SHP77 (cell line): ENCODE data around the gene EIF2B2.
"Not testable (repeated sequence)": the region's sequence is repeated elsewhere in the genome, so short reads cannot be mapped to it uniquely, and the experiment has no call there.

ENCODE experiments used
- DNase-seq, 2 experiments: peaks; one replicate each; lab custom pipeline; 2025; lab: John Stamatoyannopoulos, UW

EIF2B2 gene

DNA sequence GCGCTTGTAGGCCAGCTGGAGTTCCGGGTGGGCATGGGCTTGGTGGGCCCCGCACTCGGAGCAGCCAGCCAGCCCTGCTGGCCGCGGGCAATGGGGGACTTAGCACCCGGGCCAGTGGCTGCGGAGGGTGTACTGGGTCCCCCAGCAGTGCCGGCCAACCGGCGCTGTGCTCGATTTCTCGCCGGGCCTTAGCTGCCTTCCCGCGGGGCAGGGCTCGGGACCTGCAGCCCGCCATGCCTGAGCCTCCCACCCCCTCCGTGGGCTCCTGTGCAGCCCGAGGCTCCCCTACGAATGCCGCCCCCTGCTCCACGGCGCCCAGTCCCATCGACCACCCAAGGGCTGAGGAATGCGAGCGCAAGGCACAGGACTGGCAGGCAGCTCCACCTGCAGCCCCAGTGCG is 8.5 kb upstream of the EIF2B2 start:
- not testable (repeated sequence) for DNase-seq

DNA sequence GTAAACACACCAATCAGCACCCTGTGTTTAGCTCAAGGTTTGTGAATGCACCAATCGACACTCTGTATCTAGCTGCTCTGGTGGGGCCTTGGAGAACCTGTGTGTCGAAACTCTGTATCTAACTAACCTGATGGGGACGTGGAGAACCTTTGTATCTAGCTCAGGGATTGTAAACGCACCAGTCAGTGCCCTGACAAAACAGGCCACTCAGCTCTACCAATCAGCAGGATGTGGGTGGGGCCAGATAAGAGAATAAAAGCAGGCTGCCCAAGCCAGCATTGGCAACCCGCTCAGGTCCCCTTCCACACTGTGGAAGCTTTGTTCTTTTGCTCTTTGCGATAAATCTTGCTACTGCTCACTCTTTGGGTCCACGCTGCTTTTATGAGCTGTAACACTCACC is 6.9 kb upstream of the EIF2B2 start:
- DNase-seq = not testable (repeated sequence)

DNA sequence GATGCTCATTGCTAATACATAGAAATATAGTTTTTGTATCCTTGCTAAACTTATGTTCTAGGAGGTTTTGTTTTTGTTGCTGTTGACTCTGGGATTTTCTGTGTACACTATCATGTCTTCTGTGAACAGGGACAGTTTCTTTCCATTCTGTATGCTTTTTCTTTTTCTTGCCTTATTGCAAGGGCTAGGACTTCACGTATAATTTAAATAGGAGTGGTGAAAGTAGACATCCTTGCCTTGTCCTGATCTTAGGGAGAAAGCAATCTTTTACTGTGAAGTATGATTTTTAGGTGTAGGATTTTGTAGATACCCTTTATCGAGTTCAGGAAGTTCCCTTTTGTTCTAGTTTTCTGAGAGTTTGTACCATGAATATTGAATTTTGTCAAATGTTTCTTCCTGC is 1.5 kb upstream of the EIF2B2 start:
- no peak for DNase-seq

DNA sequence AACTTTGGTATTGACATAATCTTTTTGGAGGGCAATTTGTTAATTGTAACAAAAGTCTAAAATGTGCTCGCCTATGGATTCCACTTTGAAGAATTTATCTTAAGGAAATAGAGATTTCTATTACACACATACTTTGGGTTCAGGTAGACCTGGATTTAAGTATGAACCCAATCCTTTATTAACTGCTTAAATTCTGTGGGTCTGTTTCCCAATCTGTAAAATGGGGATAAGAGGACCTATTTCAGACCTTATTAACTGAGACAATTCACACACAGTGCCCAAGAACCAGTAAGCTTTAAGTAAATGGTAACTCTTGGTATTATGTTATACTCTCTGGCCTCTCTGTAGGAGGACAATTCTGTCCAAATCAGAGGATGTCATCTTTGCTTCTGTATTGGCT is 822 bp upstream of the EIF2B2 start:
- no peak for DNase-seq

DNA sequence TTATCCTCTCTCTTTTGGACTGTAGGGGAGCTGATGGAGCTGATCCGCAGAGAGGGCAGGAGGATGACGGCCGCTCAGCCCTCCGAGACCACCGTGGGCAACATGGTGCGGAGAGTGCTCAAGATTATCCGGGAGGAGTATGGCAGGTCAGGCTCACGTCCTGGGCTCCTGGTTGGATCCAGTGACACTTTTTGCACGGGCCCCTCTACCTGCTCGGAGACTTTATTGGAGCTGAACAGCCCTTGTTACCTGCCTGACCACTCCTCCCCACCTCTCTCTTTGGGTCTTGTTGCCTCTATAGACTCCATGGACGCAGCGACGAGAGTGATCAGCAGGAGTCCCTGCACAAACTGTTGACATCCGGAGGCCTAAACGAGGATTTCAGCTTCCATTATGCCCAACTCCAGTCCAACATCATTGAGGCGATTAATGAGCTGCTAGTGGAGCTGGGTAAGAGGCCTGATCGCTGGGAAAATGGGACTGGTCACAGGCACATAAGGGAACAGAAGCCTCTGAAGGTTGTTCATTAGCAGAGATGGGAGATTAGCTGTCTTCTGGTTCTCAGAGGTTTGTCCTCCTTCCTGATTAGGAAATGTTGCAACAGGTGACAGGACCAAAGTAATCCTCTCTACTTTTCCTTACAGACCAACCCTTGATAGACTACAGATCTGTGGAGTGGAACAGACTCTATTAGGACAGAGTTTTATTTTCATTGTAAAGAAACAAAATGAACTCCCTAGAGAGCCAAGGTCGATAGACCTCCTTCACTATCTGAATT is 718 bp downstream of the EIF2B2 start:
- DNase-seq = no peak

DNA sequence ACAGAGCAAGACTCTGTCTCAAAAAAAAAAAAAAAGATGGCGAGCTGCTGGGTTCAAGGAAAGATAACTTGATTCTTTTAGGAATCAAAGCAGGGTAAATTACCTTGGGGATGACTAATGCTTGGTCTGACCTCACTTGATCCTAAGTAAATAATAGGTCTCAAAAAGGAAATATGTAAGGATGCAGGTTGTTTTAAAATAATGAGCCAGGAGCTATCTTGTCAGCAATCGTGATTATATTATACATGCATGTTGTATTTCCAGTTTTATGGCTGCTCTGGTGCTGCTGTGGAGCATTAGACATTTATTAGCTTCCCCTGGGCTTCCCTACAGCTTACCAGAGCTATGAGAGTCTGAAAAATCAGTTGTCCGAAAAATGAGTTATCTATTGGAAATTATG is 2.6 kb downstream of the EIF2B2 start:
- no peak for DNase-seq

DNA sequence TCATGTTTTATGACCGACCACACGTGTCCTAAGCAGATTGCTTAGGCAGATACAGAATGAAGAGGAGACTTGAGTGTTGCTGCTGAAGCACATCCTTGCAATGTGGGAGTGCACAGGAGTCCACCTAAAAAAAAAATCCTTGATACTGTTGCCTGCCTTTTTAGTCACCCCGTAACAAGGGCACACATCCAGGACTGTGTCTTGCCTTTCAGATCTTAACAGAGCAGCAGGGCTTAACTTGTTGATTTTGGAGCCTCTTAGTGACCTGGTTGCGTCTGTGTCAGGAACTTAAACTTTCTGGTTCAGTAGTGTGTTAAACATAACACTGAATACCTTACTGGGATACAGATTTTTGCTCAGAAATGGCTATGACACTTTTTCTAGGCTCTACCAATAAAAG is 6.5 kb downstream of the EIF2B2 start:
- DNase-seq = no peak

DNA sequence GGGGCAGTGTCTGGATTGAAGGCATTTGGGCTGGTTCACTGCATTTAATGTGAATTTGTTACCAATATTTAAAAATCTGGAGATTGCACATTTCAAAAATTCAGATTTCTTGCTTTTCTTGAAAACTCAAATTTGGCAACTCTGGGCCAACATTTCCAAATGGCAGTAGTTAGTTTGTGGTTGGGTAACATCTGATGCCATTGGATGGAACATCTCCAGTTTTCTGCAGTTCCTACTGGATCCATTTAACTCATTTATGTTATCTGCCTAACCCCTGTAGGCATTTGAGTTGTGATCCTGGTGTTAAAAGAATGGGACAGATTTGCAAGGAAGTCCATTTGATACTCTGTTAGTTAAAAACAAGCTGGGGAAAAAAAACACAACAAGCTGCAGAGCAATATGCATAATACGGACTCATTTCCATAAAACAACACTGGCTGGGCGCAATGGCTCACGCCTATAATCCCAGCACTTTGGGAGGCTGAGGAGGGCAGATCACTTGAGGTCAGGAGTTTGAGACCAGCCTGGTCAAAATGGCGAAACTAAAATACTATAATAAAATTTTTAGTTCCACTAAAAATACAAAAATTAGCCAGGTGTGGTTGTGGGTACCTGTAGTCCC is 7.9 kb downstream of the EIF2B2 start:
- DNase-seq = no peak

DNA sequence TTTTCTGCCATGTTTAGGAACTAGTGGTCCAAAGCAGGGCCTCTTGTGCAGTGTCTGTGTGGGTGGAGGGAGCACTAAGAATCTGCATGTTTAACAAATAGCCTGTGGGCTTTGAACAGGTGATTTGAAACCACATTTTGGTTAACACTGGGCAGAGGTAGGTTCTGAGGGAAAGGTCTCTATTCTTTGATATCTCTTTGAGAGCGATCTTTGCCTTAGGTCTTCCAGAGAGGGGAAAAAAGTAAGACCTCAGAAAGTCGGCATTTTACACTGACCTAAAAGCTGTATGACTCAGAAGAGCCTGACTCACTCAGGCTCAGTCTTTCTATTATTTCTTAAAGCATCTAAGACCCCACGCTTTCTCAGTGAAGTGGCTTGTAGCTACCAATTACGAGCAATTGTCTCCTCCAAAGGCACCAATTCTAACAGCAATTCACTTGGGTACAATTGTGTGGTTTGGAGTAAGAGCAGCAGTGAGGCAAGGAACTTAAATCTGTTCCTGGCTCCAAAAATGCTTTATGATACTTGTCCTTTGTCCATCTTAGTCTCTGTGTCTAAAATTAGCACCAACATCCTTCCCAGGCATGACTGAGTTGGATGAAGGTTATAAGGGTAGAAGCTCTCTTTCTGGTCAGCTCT is 8.8 kb downstream of the EIF2B2 start:
- no peak for DNase-seq

DNA sequence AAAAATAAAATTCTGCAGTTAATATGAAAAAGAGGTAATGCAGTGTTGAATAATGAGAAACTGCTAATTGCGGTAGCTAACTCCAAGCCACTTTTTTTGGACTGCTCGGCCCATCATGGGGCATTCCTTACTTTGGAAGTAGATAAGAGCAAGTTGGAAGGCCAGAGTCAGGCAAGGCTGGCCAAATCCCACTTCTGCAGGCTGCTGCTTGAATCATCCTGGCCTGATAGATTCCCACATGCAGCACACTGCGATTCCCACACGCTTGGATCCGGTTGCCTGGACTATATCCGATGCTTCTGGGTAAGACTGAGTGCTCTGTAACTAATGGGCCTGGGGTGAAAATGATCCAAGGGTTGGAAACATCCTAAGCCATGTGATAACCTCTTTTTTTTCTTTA is 10.6 kb downstream of the EIF2B2 start:
- no peak for DNase-seq

DNA sequence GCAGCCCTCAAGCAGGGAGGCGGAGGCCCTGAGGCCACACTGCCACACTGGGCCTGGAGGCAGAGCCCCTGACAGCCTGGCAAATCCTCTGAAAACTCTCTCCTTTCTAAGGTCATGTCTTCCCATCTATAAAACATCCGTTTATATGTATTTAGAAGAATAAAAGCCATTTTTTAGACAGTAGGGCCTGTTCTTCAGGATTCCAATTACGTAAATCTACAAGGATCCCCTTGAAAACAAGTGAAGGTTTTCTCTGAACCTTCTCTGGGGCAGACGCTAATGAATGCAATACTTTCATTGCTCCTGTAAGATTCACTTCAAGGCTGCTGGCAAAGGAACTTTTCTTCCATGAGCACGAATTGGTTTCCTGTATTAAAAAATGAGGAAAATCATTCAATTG is 12.8 kb downstream of the EIF2B2 start:
- DNase-seq = no peak

DNA sequence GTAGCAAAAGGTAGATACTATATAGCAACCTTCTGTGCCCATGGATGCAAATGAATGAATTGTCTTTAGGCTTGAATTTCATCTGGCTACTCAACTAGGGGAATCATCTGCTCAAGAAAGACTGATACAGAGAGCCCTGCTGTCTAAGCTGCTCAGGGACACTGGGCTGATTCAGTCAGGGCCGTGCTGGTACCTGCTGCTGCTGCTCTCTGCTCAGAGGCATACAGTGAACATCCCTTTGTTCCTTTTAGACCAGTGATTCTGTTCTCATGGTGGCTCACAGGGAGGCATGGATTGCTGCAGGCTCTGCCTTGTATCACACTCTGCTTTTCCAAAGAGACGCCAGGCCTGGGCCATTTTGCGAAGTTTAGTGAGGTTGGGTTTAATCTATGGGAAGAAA is 14.1 kb downstream of the EIF2B2 start:
- DNase-seq = no peak

DNA sequence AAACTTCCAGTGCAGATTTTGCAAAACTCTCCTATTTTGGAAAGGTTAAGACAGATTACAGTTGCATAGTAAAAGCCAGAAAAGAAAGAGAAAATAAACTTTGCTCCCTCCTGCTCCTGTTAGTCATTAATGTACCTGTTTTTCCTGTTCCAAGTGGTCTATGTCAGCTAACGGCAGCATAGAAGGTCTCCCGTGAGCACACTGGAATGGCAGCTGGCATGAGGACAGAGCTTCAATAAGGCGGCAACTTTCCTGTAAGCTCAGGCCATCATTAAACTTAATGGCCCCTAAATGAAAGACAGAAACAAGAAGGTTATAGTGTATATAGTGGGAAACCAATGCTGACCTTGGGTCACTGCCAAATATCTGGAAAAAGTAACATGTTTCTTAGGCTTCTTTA is 16.0 kb downstream of the EIF2B2 start:
- no peak for DNase-seq

DNA sequence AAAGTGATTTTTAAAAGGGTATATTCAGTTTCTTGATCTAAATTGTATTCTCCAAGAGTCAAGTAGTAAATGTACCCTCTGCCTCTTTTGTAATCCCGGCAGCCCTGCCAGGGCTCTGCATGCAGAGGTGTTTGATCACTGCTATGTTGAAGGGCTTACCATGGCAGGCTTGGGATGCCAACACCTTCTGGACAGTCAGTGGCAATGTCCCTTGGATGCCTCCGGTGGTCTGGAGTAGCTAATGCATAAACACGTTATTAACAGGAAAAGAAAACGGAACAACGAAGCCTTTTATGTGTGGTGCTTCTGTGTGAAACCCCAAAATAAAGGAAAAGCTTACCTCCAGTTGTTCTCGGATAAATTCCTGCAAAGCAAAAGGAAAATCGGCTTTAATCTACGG is 19.9 kb downstream of the EIF2B2 start:
- DNase-seq = peak in 1 of 2 experiments; percentile 3

DNA sequence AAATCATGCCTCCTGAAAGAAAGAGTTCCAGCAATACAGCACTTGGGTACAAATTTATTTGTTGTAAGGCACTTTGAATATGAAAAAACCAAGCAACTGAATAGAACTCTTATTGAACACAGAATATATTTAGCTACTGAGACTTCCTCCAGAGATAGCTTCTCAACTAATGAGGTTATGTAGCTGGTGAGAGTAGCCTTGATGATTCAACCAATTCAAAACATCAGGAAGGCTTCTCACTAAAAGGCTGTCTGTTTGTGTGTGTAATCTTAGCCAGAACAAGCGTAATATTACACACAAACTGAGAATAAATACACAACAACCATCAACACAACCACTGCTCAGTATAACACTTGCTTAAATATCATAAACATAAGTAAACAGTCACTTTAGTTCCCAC is 20.4 kb downstream of the EIF2B2 start:
- DNase-seq = no peak

DNA sequence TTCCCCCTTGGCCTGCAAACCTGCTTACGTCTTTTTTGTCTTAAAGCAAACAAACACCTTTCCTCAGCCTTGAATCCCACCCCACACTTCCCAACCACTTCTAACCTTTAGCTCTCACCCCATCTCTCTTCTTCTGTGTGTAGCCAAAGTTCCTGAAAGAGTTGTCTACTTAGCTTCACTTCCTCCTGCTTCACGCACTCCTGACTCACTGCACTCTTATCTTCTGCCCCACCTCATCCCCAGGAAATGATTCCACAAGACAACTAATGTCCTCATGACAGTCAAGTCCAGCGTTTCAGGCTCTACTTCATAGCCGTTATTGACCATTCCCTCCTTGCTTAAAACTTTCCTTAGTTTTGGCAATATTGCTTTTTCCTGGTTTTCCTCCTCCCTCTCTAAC is 22.4 kb downstream of the EIF2B2 start:
- DNase-seq = no peak

DNA sequence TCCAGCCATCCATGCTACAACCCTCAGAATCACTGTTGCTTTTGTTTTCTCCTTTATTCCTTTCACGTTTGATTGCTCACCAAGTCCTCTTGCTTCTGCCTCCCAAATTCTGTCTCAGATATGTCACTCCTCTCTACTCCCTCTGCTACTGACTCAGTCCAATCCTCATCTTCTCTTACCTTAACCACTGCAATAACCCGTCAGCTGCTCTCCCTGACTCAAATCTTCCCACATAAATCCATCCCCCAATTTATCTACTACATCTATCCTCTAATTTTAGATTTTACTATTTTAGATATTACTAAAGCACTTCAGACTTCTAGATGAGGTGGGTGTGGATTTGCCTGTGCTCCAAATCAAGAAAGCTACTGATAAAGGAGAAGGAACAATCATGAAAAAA is 23.2 kb downstream of the EIF2B2 start:
- DNase-seq = no peak

DNA sequence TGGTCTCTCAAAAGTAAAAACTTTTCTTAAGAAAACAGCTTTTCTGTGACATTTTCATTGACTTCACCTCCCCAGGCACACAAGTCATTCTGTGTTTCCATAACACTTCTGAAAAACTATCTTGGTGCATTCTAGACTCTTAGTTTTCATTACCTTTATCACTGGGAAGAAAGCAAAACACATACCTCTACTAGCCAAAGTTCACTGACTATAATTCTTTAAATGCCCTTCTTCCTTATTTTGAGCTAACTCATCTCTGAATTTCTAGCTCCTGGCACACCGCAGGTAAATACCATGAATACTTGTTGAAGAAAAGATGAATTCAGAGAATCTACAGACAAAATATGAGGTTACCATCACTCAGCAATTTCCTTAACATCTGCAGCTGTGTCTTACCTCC is 27.4 kb downstream of the EIF2B2 start:
- DNase-seq = no peak

DNA sequence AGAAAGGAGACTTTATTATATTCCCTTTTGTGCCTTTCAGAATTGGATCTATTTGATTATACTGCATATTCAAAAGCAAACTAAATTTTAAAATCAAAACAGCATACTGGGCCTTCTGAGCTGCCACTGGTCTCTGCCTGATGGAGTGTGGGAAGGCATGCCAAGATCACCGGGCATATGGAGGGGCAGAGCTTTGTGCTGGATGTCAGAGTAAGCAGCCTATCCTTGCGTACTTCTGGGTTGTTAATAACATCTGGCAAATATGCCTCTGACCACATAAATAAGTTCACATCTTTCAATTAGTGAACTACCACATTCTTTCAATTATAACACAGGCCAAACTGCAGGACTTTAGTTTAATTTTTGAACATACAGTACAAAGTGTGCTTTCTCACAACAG is 30.2 kb downstream of the EIF2B2 start:
- no peak for DNase-seq

DNA sequence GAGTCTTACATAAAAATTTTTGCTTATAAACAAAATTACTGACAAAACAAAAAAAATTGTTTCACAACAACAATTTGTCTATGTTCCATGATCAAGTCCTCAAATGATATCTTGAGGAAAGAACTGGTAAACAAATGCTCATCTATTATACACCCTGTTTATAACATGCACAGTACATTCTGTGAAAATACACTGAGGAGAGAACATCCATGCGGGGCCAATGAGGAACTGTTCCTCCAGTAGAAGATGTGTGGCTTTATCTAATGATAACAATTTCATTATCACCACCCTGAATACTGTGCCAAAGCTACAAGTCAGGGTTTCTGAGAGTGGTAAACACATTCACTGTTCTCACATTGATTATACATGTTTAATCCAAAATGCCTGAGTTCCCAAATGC is 37.8 kb downstream of the EIF2B2 start:
- DNase-seq = no peak

DNA sequence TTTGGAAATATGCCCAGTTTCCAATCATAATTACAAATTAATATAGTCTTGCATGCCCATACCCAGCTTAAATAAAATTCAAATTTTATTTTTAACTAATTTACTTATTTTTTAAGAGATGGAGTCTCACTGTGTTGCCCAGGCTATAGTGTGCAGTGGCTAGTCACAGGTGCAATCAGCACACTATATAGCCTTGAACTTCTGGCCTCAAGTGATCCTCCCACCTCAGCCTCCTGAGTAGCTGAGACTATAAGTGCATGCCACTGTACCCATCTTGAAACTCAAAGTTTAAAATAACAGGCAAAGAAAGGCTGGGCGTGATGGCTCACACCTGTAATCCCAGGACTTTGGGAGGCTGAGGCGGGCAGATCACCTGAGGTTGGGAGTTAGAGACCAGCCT is 38.2 kb downstream of the EIF2B2 start:
- no peak for DNase-seq

DNA sequence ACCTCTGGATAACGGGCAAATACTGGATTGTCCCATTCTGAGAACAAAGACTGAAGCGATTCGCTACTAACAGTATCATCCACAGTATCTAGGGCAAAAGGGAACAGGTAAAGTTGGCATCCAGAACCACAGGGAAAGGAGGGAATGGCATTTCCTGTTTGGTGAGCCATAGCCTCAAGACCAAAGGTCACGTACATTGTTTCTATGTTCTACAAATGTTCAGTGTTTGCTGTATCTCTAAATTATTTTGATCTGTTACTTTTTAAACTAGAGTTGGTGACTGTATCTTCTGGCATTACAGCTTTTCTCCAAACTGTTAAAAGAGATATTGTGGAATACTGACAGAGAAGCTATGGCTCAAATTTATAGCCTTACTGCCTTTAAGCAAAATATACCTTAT is 38.9 kb downstream of the EIF2B2 start:
- no peak for DNase-seq

DNA sequence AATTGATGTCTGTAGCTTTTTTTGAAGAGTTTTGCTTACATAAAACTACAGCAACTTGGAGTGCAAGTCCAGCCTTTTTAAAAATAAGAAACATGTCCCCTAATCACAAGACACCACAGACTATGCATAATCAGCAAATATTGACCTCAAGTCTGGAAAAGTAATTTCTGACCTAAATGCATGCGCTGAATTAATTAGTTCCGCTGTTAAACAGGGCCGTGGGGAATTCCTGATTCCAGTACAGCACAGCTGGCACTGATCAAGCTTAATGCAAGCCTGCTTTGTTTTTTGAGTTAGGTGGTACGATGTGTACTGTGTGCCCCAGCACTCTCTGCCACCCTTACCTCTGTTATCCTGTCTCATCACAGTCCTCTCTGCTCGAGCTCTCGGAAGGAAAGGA is 39.3 kb downstream of the EIF2B2 start:
- no peak for DNase-seq

DNA sequence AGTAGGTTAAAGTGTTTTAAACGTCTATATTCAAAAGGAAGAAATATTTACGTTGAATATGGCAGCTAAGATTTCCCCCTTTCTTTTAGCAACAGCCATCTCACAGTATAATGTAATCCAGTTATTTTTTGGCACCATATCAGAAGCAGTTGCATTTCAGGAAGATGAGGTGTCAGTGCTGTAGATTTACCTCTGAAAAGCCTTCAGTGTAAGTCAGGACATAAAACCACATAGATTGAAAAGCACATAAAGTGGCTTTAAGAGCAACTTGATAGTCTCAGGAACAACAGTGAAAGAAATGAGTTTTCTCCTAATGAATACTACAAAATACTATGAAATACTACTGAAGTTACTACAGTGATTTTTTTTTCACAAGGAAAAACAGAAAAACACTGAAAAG is 41.6 kb downstream of the EIF2B2 start:
- no peak for DNase-seq
